ENCODE results near the gene TEFM. TPM values are rescaled to one million over a fixed set of nuclear protein-coding genes. Genes with fewer than 3 reads are reported as not detected.

TEFM gene
- total RNA-seq, 1 donor from 2014 or later: 15.0 TPM

- H3K4me1 Mint-ChIP-seq: no peaks in the 10 kb centered on the region
- TF ChIP-seq CTCF (conservative IDR thresholded peaks at IDR 0.05): no peak
- no peaks in the 10 kb centered on the region for H3K9me3 Mint-ChIP-seq
- no peaks in the 10 kb centered on the region for H3K27me3 Mint-ChIP-seq (ENCODE audit: low read depth)
- peaks cover 13% of the 10 kb centered on the region for H3K36me3 Mint-ChIP-seq (ENCODE audit: low read depth)
- H3K27ac Mint-ChIP-seq (ENCODE audit: unreplicated experiment): no peak overlapping the region
- no peak overlapping the region for H3K4me3 Mint-ChIP-seq
- DNase-seq (ENCODE audit: low read depth, low spot score): no peak
These were observed 47.3 kb downstream of the TEFM start for GRCh38 chr17:30858556-30859250.

DNA sequence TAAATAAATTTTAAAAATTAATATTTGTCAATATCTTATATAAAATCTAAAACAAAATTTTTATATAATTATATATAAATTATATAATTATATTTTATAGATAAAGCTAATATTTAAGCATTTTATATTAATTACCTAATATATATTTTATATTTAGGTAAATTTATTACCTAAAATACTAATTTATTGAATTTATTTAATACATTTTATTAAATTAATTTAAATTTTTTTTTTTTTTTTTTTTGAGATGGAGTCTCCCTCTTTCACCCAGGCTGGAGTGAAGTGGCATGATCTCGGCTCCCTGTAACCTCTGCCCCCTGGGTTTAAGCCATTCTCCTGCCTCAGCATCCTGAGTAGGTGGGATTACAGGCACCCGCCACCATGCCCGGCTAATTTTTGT lies 51.9 kb downstream of the TEFM start:
- Mint-ChIP-seq H3K4me3 (no peak overlapping the region), H3K4me1 (no peaks in the 10 kb centered on the region), H3K27ac (ENCODE audit: unreplicated experiment) (no peak overlapping the region), H3K9me3 (no peaks in the 10 kb centered on the region), H3K36me3 (ENCODE audit: low read depth) (peaks cover 17% of the 10 kb centered on the region), H3K27me3 (ENCODE audit: low read depth) (no peaks in the 10 kb centered on the region)
- TF ChIP-seq CTCF (conservative IDR thresholded peaks at IDR 0.05): no peak
- no peak for DNase-seq (ENCODE audit: low read depth, low spot score)

Other genes with a start within 250 kb of the TEFM start
- gene CRLF3, start 81.5 kb downstream of the TEFM start, total RNA-seq: 14.1 and 14.3 TPM in 2 replicates
- 24.0 and 26.3 TPM in 2 replicates for gene ATAD5, start 74.3 kb downstream of the TEFM start, total RNA-seq
- 1.7 and 2.2 TPM in 2 replicates for gene ADAP2, start 15.7 kb upstream of the TEFM start, total RNA-seq
- 5.9 and 6.4 TPM in 2 replicates for gene RNF135, start 64.8 kb upstream of the TEFM start, total RNA-seq
- gene NF1, start 188.7 kb upstream of the TEFM start, total RNA-seq: 60.6 and 62.9 TPM in 2 replicates

All from neural crest cell (in vitro differentiated cells).